Measurements from ENCODE around the gene LAMA1. TPM values are rescaled to one million over a fixed set of nuclear protein-coding genes. Genes with fewer than 3 reads are reported as not detected.
"Not testable (repeated sequence)": the region's sequence is repeated elsewhere in the genome, so short reads cannot be mapped to it uniquely, and the experiment has no call there.

LAMA1 gene
- total and polyA plus RNA-seq, 2 donors (not counting 3 experiments of a cell fraction or from before 2014, with no cell fraction given), result 0.04 TPM; not detected in 1

- H2AFZ ChIP-seq (ENCODE audit: low read depth, low read length), result no peak overlapping the region
- H3K27ac ChIP-seq (ENCODE audit: insufficient read depth, low read depth, low read length), result no peak overlapping the region
- ChIA-PET CTCF (no interaction called here), POLR2A (no interaction called here)
- H4K20me1 ChIP-seq (replicated peaks; ENCODE audit: control insufficient read depth, extremely low read depth, insufficient read depth, low read length), result no peaks in the 10 kb centered on the region
- DNase-seq (ENCODE audit: low read depth, low spot score), result no peak
- intact Hi-C loops (cut with micrococcal nuclease) (no loop called here), dilution Hi-C loops (cut with MboI; ENCODE audit: extremely low pct_ligation_motif_present, low sequenced_read_pairs) (no loop called here)
- H3K9ac ChIP-seq (replicated peaks; ENCODE audit: extremely low read depth, insufficient read depth, low read length), result no peak overlapping the region
- no peak for FAIRE-seq
- no peaks in the 10 kb centered on the region for H3K4me1 ChIP-seq (ENCODE audit: control insufficient read depth, extremely low read depth, insufficient read depth, low read length)
- H3K4me3 ChIP-seq (replicated peaks in 1 of 3; ENCODE audit: insufficient read depth in 1 of 3, low read depth in 1 of 3, low read length in 3 of 3), result no peak overlapping the region
- no peaks in the 10 kb centered on the region for H3K36me3 ChIP-seq (ENCODE audit: control insufficient read depth in 2 of 2, extremely low read depth in 1 of 2, insufficient read depth in 2 of 2, low read length in 2 of 2)
- no peaks in the 10 kb centered on the region for H3K9me1 ChIP-seq (replicated peaks; ENCODE audit: control insufficient read depth, extremely low read depth, insufficient read depth, low read length)
- H3K27me3 ChIP-seq (ENCODE audit: control insufficient read depth in 2 of 2, insufficient read depth in 2 of 2, low read length in 2 of 2), result no peaks in the 10 kb centered on the region
- no peak for TF ChIP-seq JUN (IDR thresholded peaks at IDR 0.05; ENCODE audit: borderline replicate concordance, insufficient read depth, insufficient read length, low read depth)
- no peak overlapping the region for H3K4me2 ChIP-seq (ENCODE audit: insufficient read depth, low read length)
- BruUV-seq (replicated peaks), result no TSS peak
- no peaks in the 10 kb centered on the region for H3K9me3 ChIP-seq (replicated peaks; ENCODE audit: control insufficient read depth, insufficient read depth, low read length)
- no peaks in the 10 kb centered on the region for H3K79me2 ChIP-seq (ENCODE audit: control insufficient read depth, insufficient read depth, low read length)
These were observed 28.5 kb upstream of the LAMA1 start for GRCh38 chr18:7146067-7146466.

- DNase-seq (ENCODE audit: low read depth, low spot score); H3K27me3 ChIP-seq (ENCODE audit: control insufficient read depth in 2 of 2, insufficient read depth in 2 of 2, low read length in 2 of 2); CTCF ChIA-PET; H3K9me3 ChIP-seq (replicated peaks; ENCODE audit: control insufficient read depth, insufficient read depth, low read length); H3K79me2 ChIP-seq (ENCODE audit: control insufficient read depth, insufficient read depth, low read length); H4K20me1 ChIP-seq (replicated peaks; ENCODE audit: control insufficient read depth, extremely low read depth, insufficient read depth, low read length); H3K27ac ChIP-seq (ENCODE audit: insufficient read depth, low read depth, low read length); dilution Hi-C loops (cut with MboI; ENCODE audit: extremely low pct_ligation_motif_present, low sequenced_read_pairs); FAIRE-seq; H2AFZ ChIP-seq (ENCODE audit: low read depth, low read length); H3K9me1 ChIP-seq (replicated peaks; ENCODE audit: control insufficient read depth, extremely low read depth, insufficient read depth, low read length); H3K4me1 ChIP-seq (ENCODE audit: control insufficient read depth, extremely low read depth, insufficient read depth, low read length); intact Hi-C loops (cut with micrococcal nuclease); POLR2A ChIA-PET; H3K9ac ChIP-seq (replicated peaks; ENCODE audit: extremely low read depth, insufficient read depth, low read length); H3K4me3 ChIP-seq (replicated peaks in 1 of 3; ENCODE audit: insufficient read depth in 1 of 3, low read depth in 1 of 3, low read length in 3 of 3); BruUV-seq (replicated peaks); H3K36me3 ChIP-seq (ENCODE audit: control insufficient read depth in 2 of 2, extremely low read depth in 1 of 2, insufficient read depth in 2 of 2, low read length in 2 of 2); H3K4me2 ChIP-seq (ENCODE audit: insufficient read depth, low read length): not testable (repeated sequence)
These were observed 27.3 kb upstream of the LAMA1 start for GRCh38 chr18:7144921-7145320.

- CTCF ChIA-PET, result no interaction called here
These were observed 23.7 kb upstream of the LAMA1 start for GRCh38 chr18:7141287-7141686.

More at GRCh38 chr18:7141287-7141686, 23.7 kb upstream of the LAMA1 start:
- H3K9me1 ChIP-seq (replicated peaks; ENCODE audit: control insufficient read depth, extremely low read depth, insufficient read depth, low read length), result no peaks in the 10 kb centered on the region
- no TSS peak for BruUV-seq (replicated peaks)
- H3K27me3 ChIP-seq (ENCODE audit: control insufficient read depth in 2 of 2, insufficient read depth in 2 of 2, low read length in 2 of 2), result no peaks in the 10 kb centered on the region
- no peak overlapping the region for H3K9ac ChIP-seq (replicated peaks; ENCODE audit: extremely low read depth, insufficient read depth, low read length)
- no peaks in the 10 kb centered on the region for H3K4me1 ChIP-seq (ENCODE audit: control insufficient read depth, extremely low read depth, insufficient read depth, low read length)
- H3K27ac ChIP-seq (ENCODE audit: insufficient read depth, low read depth, low read length), result no peak overlapping the region
- intact Hi-C loops (cut with micrococcal nuclease) (no loop called here), dilution Hi-C loops (cut with MboI; ENCODE audit: extremely low pct_ligation_motif_present, low sequenced_read_pairs) (no loop called here)
- H3K9me3 ChIP-seq (replicated peaks; ENCODE audit: control insufficient read depth, insufficient read depth, low read length), result no peaks in the 10 kb centered on the region
- H3K4me3 ChIP-seq (replicated peaks in 1 of 3; ENCODE audit: insufficient read depth in 1 of 3, low read depth in 1 of 3, low read length in 3 of 3), result no peak overlapping the region
- H3K79me2 ChIP-seq (ENCODE audit: control insufficient read depth, insufficient read depth, low read length), result no peaks in the 10 kb centered on the region
- POLR2A ChIA-PET, result no interaction called here
- H3K36me3 ChIP-seq (ENCODE audit: control insufficient read depth in 2 of 2, extremely low read depth in 1 of 2, insufficient read depth in 2 of 2, low read length in 2 of 2), result no peaks in the 10 kb centered on the region
- no peaks in the 10 kb centered on the region for H4K20me1 ChIP-seq (replicated peaks; ENCODE audit: control insufficient read depth, extremely low read depth, insufficient read depth, low read length)
- FAIRE-seq (no peak), DNase-seq (ENCODE audit: low read depth, low spot score) (no peak)
- no peak overlapping the region for H2AFZ ChIP-seq (ENCODE audit: low read depth, low read length)
- H3K4me2 ChIP-seq (ENCODE audit: insufficient read depth, low read length), result no peak overlapping the region
- TF ChIP-seq EZH2 (IDR thresholded peaks at IDR 0.05; ENCODE audit: borderline replicate concordance, low read depth, low read length, severe bottlenecking) (no peak), POLR2AphosphoS5 (IDR thresholded peaks at IDR 0.05; ENCODE audit: insufficient read depth, low read depth, low read length) (no peak), FOS (IDR thresholded peaks at IDR 0.05; ENCODE audit: borderline replicate concordance, insufficient read depth, low read length) (no peak), POLR2A (IDR thresholded peaks at IDR 0.05; ENCODE audit: low read depth, low read length) (no peak), MYC (IDR thresholded peaks at IDR 0.05; ENCODE audit: low read depth, low read length) (no peak), CTCF (IDR thresholded peaks at IDR 0.05; ENCODE audit: extremely low read depth in 1 of 2, insufficient read depth in 1 of 2, low read depth in 1 of 2, low read length in 2 of 2) (no peak), MAX (IDR thresholded peaks at IDR 0.05; ENCODE audit: insufficient read depth, insufficient read length) (no peak), GATA2 (IDR thresholded peaks at IDR 0.05; ENCODE audit: insufficient read depth, insufficient read length, low read depth, low read length) (no peak), JUN (IDR thresholded peaks at IDR 0.05; ENCODE audit: borderline replicate concordance, insufficient read depth, insufficient read length, low read depth) (no peak)

All from endothelial cell of umbilical vein (primary cell).